ENCODE data around the gene ISOC2.

- no peak for TF ChIP-seq POLR2AphosphoS5 (IDR thresholded peaks at IDR 0.05; ENCODE audit: borderline replicate concordance, low read depth, low read length)
- TF ChIP-seq EZH2 (IDR thresholded peaks at IDR 0.05) = no peak
Measured at GRCh38 chr19:55494172-55494761, 32.8 kb upstream of the ISOC2 start.

All from SK-N-MC (cell line).